T-cell (primary cell): Measurements from ENCODE around the gene ARHGAP45. TPM values are rescaled to one million over a fixed set of nuclear protein-coding genes. Genes with fewer than 3 reads are reported as not detected.
A peak's percentile ranks its signal among the peaks of the same experiment; 100 is the strongest.

Experiments
- ATAC-seq, 4 experiments: fragments of 200-7000 bp in 3 of 4; fragments of 150-1000 bp in 1 of 4; cut with Tn5 transposase; replicated peaks in 1 of 4; 1 replicate in 3 of 4; 2 replicates in 1 of 4; pipeline ENCODE4 v1.10.0; 2021; ENCODE audit warnings: moderate library complexity in 3 of 4, mild to moderate bottlenecking in 2 of 4, moderate number of reproducible peaks in 1 of 4
- CTCF ChIA-PET, 2 donors: fragments of 300-600 bp; sonication (Branson Sonifier 250); formaldehyde crosslinking; loops; one replicate each; lab custom pipeline; 2022; ENCODE audit warnings: antibody characterized with exemption in 2 of 2; lab: Charles Lee
- POLR2A ChIA-PET, 2 donors: fragments of 300-600 bp; sonication (Branson Sonifier 250); formaldehyde crosslinking; loops; one replicate each; lab custom pipeline; 2022; ENCODE audit warnings: antibody characterized with exemption in 2 of 2; lab: Charles Lee
- DNase-seq, 35 experiments: peaks; one replicate each; pipeline versions ENCODE4 v3.0.0 to v3.0.0-alpha.2; 2013 to 2023
- H3K27ac ChIP-seq: one replicate; pipeline ENCODE4 v1.5.1; 2013; ENCODE audit warnings: low read length
- H3K27me3 ChIP-seq, 2 experiments: replicated peaks in 1 of 2; 1 replicate in 1 of 2; 2 replicates in 1 of 2; pipeline versions ENCODE4 v1.6.1 to v1.7.0; 2013; ENCODE audit warnings: low read length in 1 of 2, mixed read lengths in 1 of 2; ENCODE audit not compliant: control insufficient read depth in 2 of 2, insufficient read depth in 2 of 2; ENCODE audit errors: extremely low read depth in 1 of 2
- H3K36me3 ChIP-seq, 2 donors: 1 replicate in 1 of 2; 2 replicates in 1 of 2; pipeline versions ENCODE4 v1.6.1 to v1.7.0; 2013; ENCODE audit warnings: low read length in 1 of 2; ENCODE audit not compliant: control insufficient read depth in 2 of 2, insufficient read depth in 1 of 2; ENCODE audit errors: extremely low read depth in 1 of 2
- H3K4me1 ChIP-seq, 2 experiments: 1 replicate in 1 of 2; 2 replicates in 1 of 2; pipeline versions ENCODE4 v1.6.1 to v1.7.0; 2013; ENCODE audit warnings: low read length in 2 of 2, mixed read lengths in 1 of 2; ENCODE audit not compliant: insufficient read depth in 2 of 2, control insufficient read depth in 1 of 2; ENCODE audit errors: extremely low read depth in 1 of 2
- H3K4me3 ChIP-seq, 2 donors: 1 replicate in 1 of 2; 2 replicates in 1 of 2; pipeline versions ENCODE4 v1.5.1 to v1.7.0; 2013; ENCODE audit warnings: mild to moderate bottlenecking in 2 of 2, low read length in 1 of 2, moderate library complexity in 1 of 2; ENCODE audit not compliant: control insufficient read depth in 1 of 2; ENCODE audit errors: extremely low read depth in 1 of 2
- H3K9me3 ChIP-seq: 2 replicates; pipeline ENCODE4 v1.7.0; 2013
- H3K27ac Mint-ChIP-seq, 2 donors: one replicate each; pipeline ENCODE4 v1.8.0; 2020 to 2021; ENCODE audit warnings: mild to moderate bottlenecking in 2 of 2, mixed read lengths in 2 of 2
- H3K27me3 Mint-ChIP-seq, 2 donors: one replicate each; pipeline ENCODE4 v1.8.0; 2021 to 2022; ENCODE audit warnings: mixed read lengths in 2 of 2
- H3K36me3 Mint-ChIP-seq: one replicate; pipeline ENCODE4 v1.8.0; 2021; ENCODE audit warnings: mixed read lengths
- H3K4me1 Mint-ChIP-seq, 3 donors: one replicate each; pipeline ENCODE4 v1.8.0; 2020 to 2022; ENCODE audit warnings: mixed read lengths in 3 of 3, mild to moderate bottlenecking in 1 of 3
- H3K4me3 Mint-ChIP-seq, 3 donors: one replicate each; pipeline ENCODE4 v1.8.0; 2020 to 2022; ENCODE audit warnings: mild to moderate bottlenecking in 3 of 3, mixed read lengths in 3 of 3, moderate library complexity in 3 of 3
- H3K9me3 Mint-ChIP-seq, 3 donors: one replicate each; pipeline ENCODE4 v1.8.0; 2020 to 2022; ENCODE audit warnings: mixed read lengths in 3 of 3
- WGBS: methylation state at CpG from one replicate; pipeline ENCODE4 v1.1.5; 2013; ENCODE audit warnings: missing lambda C conversion rate; ENCODE audit not compliant: insufficient coverage; 5-methylcytosine and 5-hydroxymethylcytosine counted together
- total RNA-seq, 35 experiments: library from RNA in 6 of 35; stranded (reverse) in 6 of 35; fragments of 120-200 nt in 1 of 35; gene quantifications; one replicate each; pipeline versions ENCODE4 v1.2.1 to v1.2.4 and lab custom pipeline; 2013 to 2026

The ARHGAP45 gene
- total RNA-seq, 5 donors from 2014 or later (not counting 1 experiment from before 2014, with no cell fraction given), result 729 to 1,130 (median 1,073) TPM

DNA sequence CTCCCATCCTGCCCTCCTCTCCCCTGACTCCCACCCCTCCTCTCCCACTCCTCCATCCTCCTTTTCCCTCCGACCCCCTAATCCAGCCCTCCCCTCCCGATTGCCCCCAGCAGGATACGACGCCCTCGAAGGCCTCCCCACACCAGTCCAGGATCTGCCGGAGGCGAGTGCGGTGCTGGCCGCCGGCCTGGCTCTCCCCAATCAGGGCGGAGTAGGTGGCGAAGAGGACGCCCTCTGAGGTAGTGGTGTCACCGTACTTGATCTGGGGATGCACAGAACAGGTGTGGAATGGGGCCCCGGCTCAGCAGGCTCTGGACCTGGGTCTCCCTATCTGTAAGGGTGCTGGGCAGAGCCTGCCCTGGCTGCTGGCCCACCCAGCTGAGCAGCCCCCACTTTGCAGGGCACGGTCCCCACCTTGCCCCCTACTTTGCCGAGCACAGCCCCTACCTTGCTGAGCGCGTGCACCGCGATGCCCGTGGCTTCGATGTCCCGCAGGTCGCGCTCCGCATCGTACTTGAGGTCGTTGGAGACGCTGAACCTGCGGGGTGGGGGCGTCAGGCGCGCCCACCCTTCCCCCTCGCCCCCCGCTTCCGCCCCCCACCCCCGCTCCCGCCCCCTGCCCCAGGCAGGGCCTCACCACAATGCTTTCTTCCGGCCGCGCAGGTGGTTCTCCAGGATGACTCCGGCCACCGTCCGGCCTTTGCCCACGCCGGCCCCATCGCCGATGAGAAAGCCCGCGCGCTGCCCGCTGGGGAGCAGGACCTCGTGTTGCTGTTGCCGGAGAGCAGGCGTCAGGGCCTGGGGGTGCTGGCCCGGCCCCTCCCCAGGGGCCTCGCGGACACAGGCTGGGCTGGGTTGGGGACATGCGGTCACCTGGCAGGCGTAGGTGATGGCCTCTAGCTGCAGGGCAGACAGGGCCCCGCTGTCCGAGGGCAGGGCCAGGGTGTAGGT lies 55.3 kb downstream of the ARHGAP45 start:
- DNase-seq, result no peak
- Histone ChIP-seq H3K27me3 (no peaks in the 10 kb centered on the region), H3K4me3 (no peak overlapping the region), H3K27ac (no peak overlapping the region), H3K9me3 (no peaks in the 10 kb centered on the region), H3K4me1 (peaks cover 0 to 31% of the 10 kb centered on the region in 2 experiments), H3K36me3 (peaks cover 24 to 91% of the 10 kb centered on the region in 2 donors)
- Mint-ChIP-seq H3K9me3 (no peaks in the 10 kb centered on the region), H3K4me3 (no peak overlapping the region), H3K4me1 (peaks cover 0 to 5% (median 4%) of the 10 kb centered on the region in 3 donors), H3K27me3 (no peaks in the 10 kb centered on the region), H3K27ac (no peak overlapping the region), H3K36me3 (peaks cover 12% of the 10 kb centered on the region)
- CTCF ChIA-PET, result no interaction called here
- ATAC-seq, result no peak
- 95% methylated on average over 30 of the region's 63 CpGs for WGBS
- POLR2A ChIA-PET, result interaction anchor here in 1 of 2 donors (0.5 kb wide), 1 partner anchor 13 kb away, joined by 3 read pairs; no protein-coding TSS in a partner anchor

DNA sequence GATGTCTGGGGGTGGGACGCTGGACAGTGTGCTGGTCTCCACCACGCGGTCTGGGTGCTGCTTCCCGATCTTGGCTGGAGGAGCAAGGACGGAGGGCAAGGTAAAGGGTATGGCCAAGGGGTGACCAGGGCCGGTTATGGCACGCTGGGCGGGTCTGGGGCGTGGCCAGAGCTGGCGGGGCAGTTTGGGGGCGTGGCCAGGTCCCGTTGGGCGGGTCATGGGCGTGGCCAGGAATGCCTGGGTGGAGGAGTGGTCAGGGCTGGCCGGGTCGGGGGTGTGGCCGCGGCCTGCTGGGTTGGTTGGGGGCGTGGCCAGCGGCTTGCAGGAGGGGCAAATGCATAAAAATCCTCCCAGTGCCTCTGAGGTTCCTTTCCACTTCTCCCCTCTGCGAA lies 56.0 kb downstream of the ARHGAP45 start:
- 83% methylated on average over 17 of the region's 21 CpGs for WGBS
- Histone ChIP-seq H3K4me3 (no peak overlapping the region), H3K27ac (no peak overlapping the region), H3K4me1 (peaks cover 0 to 37% of the 10 kb centered on the region in 2 experiments), H3K9me3 (no peaks in the 10 kb centered on the region), H3K27me3 (no peaks in the 10 kb centered on the region), H3K36me3 (peaks cover 28 to 91% of the 10 kb centered on the region in 2 donors)
- no peaks in the 10 kb centered on the region for H3K9me3 Mint-ChIP-seq
- ATAC-seq (no peak), DNase-seq (peak in 1 of 35 experiments; percentile 20)
- peaks cover 0 to 9% (median 6%) of the 10 kb centered on the region in 3 donors for H3K4me1 Mint-ChIP-seq
- H3K27ac Mint-ChIP-seq, result no peak overlapping the region
- ChIA-PET POLR2A (interaction anchor here in 1 of 2 donors (0.5 kb wide), 1 partner anchor 12 kb away, joined by 3 read pairs; no protein-coding TSS in a partner anchor), CTCF (no interaction called here)
- H3K27me3 Mint-ChIP-seq, result no peaks in the 10 kb centered on the region
- H3K4me3 Mint-ChIP-seq, result no peak overlapping the region
- peaks cover 12% of the 10 kb centered on the region for H3K36me3 Mint-ChIP-seq

DNA sequence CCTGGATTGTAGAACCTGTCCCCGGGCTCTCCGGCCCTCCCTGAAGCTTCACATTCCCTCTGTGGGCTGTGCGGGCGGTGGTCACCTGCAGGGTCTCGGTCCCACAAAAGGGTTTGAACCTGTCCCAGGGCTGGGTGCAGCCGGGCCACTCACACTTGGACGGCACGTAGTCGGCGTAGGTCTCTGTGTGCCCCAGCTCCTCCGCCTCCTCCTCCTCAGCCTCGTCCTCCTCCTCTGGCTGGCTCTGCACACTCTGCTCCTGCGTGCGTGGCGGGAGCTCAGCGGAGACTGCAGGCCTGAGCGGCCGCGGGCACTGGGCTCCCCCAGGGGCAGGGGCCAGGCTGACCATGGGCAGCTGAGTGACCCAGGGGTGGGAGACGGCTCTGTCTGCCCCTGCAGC lies 56.4 kb downstream of the ARHGAP45 start:
- no peak for DNase-seq
- ATAC-seq, result no peak
- H3K4me3 Mint-ChIP-seq, result no peak overlapping the region
- H3K4me1 ChIP-seq, result peaks cover 0 to 41% of the 10 kb centered on the region in 2 experiments
- H3K27me3 Mint-ChIP-seq, result no peaks in the 10 kb centered on the region
- H3K27ac Mint-ChIP-seq, result no peak overlapping the region
- CTCF ChIA-PET, result no interaction called here
- no peaks in the 10 kb centered on the region for H3K27me3 ChIP-seq
- no peak overlapping the region for H3K27ac ChIP-seq
- no peaks in the 10 kb centered on the region for H3K9me3 Mint-ChIP-seq
- H3K9me3 ChIP-seq, result no peaks in the 10 kb centered on the region
- POLR2A ChIA-PET, result interaction anchor here in 1 of 2 donors (0.5 kb wide), 1 partner anchor 12 kb away, joined by 3 read pairs; no protein-coding TSS in a partner anchor
- H3K4me1 Mint-ChIP-seq, result peaks cover 0 to 10% (median 6%) of the 10 kb centered on the region in 3 donors
- peaks cover 26 to 90% of the 10 kb centered on the region in 2 donors for H3K36me3 ChIP-seq
- over 99% methylated on average over 19 of the region's 20 CpGs for WGBS
- no peak overlapping the region for H3K4me3 ChIP-seq
- H3K36me3 Mint-ChIP-seq, result peaks cover 12% of the 10 kb centered on the region

DNA sequence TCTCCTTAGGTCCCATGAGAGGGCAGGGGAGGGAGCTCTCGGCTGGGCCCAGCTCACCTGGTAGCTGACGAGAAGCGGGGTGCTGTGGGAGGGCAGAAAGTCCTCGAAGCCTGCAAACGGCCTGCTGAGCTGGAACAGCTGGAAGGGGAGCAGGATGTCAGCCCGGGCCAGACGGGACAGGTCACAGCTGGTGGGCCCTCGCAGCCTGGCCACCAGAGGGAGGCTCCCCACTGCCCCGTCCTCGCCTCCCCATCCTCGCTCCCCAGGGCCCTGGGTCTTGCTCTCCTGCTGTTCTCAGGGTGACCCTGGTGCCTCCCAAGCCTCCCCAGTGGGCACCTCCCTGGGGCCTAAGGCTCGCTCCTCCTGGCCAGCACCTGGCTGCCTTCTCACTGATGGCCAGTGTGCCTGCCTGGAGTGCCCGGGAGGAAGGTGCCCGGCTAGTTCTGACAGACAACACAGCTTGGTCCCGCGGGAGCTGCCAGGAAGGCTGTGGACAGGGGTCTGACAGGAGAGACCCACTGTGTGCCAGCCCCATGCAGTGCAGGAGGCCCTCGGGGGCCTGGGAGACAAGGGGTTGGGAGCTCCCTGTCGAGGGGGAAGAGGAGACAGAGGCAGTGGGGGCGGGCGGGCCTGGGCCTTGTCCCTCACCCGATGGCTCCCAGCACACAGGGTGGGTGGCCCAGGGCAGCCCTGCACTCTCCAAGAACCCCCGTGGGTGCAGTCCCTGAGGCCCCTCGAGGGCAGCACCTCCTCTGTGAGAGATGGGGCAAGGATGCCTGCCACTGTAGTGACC lies 57.1 kb downstream of the ARHGAP45 start:
- Histone ChIP-seq H3K4me1 (peaks cover 0 to 47% of the 10 kb centered on the region in 2 experiments), H3K9me3 (no peaks in the 10 kb centered on the region), H3K27ac (no peak overlapping the region), H3K36me3 (peaks cover 22 to 83% of the 10 kb centered on the region in 2 donors), H3K27me3 (no peaks in the 10 kb centered on the region), H3K4me3 (no peak overlapping the region)
- Mint-ChIP-seq H3K4me1 (peaks cover 0 to 13% (median 8%) of the 10 kb centered on the region in 3 donors), H3K27me3 (no peaks in the 10 kb centered on the region), H3K27ac (no peak overlapping the region), H3K36me3 (peaks cover 12% of the 10 kb centered on the region), H3K4me3 (no peak overlapping the region), H3K9me3 (no peaks in the 10 kb centered on the region)
- CTCF ChIA-PET, result interaction anchor here (0.6 kb wide), 2 partner anchors 120 to 122 kb away, joined by 3 read pairs; no protein-coding TSS in a partner anchor
- ATAC-seq (no peak), DNase-seq (no peak)
- POLR2A ChIA-PET, result interaction anchor here in 1 of 2 donors (0.6 kb wide), 1 partner anchor 28 kb away, joined by 3 read pairs; no protein-coding TSS in a partner anchor
- 96% methylated on average over 21 of the region's 23 CpGs for WGBS

DNA sequence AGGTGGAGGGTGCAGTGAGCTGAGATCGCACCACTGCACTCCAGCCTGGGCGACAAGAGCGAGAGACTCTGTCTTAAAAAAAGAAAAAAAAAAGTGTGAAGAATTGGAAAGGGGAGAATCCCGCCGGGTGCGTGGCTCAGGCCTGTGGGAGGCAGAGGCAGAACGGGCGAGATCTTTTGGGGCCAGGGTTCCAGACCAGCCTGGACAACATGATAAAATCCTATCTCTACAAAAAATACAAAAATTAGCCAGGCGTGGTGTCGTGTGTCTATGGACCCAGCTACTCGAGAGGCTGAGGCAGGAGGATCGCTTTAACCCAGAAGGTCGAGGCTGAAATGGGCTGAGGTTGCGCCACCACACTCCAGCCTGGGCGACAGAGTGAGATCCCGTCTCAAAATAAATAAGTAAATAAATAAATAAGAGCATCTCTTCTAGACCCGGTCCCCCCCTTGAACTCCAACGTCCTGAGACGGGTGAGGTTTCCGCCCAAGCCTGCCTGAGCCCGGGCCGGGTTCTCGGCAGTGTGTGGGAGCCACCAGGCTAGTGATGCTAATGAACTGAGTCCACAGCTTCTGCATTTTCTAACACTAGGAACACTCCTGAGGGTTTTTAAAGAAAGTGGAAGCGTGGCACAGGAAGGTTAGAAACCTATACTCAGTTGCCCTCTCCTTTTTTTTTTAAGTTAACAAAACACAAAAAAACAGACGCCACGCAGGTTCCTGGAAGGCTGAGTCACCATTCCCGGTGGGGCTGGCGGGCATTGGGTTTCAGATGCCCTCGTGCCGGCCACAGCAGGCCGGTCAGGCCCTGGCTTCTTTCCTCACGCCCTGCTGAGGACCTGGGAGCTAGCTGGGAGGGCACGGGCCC lies 58.9 kb downstream of the ARHGAP45 start:
- Mint-ChIP-seq H3K4me1 (peaks cover 10 to 29% (median 21%) of the 10 kb centered on the region in 3 donors), H3K9me3 (no peaks in the 10 kb centered on the region), H3K27me3 (no peaks in the 10 kb centered on the region), H3K27ac (no peak overlapping the region), H3K4me3 (no peak overlapping the region), H3K36me3 (peaks cover 12% of the 10 kb centered on the region)
- Histone ChIP-seq H3K36me3 (peaks cover 21 to 74% of the 10 kb centered on the region in 2 donors), H3K27me3 (no peaks in the 10 kb centered on the region), H3K4me3 (no peak overlapping the region), H3K9me3 (no peaks in the 10 kb centered on the region), H3K4me1 (peaks cover 8 to 65% of the 10 kb centered on the region in 2 experiments), H3K27ac (no peak overlapping the region)
- ChIA-PET CTCF (interaction anchor here in 1 of 2 donors (0.6 kb wide), 1 partner anchor 176 kb away, joined by 3 read pairs; no protein-coding TSS in a partner anchor), POLR2A (no interaction called here)
- ATAC-seq (no peak), DNase-seq (no peak)
- 77% methylated on average over 13 of the region's 33 CpGs for WGBS
